GM21825 (cell line): Measurements from ENCODE around the gene UNC5C.

Source experiments
- ATAC-seq: cut with Tn5 transposase; IDR thresholded peaks from one replicate; pipeline ENCODE4 v1.9.1; 2021; ENCODE audit warnings: mild to moderate bottlenecking, moderate library complexity; ENCODE audit not compliant: unreplicated experiment

The UNC5C gene

DNA sequence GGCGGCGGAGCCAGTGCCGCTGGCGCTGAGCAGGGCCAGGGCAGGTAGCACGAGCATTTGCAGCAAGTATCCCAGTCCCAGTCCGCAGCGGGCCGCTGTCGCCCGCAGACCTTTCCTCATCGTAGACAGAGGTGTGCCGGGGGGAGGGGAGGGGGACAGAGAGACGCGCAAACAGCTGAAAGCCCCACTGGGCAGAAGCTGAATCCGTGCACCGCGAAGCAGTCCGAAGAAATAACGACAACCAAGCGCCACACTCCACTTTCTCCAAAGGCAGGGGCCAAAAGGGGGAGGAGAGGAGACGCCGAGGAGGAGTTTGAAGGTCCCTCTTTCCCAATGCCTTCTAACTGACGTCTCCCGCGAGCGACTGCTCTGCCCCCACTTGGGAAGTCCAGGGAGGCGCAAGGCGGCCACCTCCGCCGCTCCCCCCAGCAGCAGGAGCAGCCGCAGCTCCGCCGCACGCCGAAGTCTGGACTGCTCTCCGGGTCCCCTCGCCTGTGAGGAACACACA, at the start of gene UNC5C:
Gene UNC5C (minus strand): TSS at position 236 of the 508 bp plus-strand sequence.
- ATAC-seq: no peak

DNA sequence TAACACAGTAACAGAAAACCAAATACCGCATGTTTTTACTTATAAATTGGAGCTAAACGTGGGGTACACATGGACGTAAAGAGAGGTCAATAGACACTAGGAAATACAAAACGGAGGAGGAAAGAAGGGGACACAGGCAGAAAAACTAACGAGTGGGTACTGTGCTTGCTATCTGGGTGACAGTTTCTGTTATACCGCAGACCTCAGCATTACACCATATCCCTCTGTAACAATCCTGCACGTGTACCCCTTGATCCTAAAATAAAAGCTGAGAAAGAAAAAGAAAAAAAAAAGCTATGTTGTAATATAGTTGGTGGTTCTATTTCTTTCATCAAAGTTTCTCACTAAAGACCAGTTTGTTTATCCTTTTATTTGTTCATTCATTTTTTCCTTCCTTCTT, 47.9 kb upstream of the UNC5C start:
- no peak for ATAC-seq

GRCh38 chr4:95594629-95595028, 45.9 kb upstream of the UNC5C start:
- no peak for ATAC-seq

DNA sequence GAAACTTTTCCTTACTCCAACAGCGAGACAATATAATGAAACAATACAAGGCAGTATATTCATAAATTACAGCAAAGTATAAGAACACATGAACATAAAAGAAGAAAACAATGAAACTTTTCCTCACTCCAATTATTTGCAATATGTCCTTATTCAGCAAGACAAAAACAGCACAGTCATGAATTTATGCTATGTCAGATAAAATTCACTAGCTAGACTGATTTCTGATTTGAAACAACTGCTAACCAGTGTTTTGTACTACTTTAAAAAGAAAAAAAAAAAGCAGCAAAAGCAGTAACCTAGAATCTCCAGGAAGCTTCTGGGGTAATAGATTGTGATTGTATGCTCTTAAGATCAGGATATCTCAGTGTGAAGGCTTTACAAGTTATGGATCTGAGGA, 45.2 kb upstream of the UNC5C start:
- ATAC-seq: no peak

GRCh38 chr4:95591278-95591677, 42.5 kb upstream of the UNC5C start:
- no peak for ATAC-seq

GRCh38 chr4:95590615-95591014, 41.8 kb upstream of the UNC5C start:
- ATAC-seq: no peak

DNA sequence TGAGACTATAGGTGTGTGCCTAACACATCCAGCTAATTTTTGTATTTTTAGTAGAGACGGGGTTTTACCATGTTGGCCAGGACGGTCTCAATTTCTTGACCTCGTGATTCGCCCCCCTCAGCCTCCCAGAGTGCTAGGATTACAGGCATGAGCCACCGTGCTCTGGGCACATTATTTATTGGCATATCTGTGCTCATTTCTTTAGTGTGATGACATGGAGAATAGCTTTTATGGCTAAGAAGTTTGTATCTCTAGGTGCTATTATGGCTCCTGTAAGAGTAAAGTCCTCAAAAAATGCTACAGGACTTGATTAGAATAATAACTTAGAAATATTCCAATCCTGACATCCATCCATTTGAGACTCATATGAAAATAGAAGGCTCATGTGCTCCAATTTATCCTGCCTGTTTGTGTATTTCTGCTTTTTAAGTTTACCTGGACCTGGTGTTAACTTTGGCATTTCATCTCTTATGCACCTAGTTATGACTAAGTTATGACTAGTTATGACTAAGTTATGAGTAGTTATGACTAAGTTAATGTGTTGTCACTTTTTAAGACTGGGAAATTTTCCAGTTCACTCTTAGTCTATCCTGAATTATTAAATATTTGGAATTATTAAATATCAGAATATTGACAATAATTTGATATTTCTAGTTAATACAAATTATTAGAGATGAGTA, 36.4 kb upstream of the UNC5C start:
- no peak for ATAC-seq

DNA sequence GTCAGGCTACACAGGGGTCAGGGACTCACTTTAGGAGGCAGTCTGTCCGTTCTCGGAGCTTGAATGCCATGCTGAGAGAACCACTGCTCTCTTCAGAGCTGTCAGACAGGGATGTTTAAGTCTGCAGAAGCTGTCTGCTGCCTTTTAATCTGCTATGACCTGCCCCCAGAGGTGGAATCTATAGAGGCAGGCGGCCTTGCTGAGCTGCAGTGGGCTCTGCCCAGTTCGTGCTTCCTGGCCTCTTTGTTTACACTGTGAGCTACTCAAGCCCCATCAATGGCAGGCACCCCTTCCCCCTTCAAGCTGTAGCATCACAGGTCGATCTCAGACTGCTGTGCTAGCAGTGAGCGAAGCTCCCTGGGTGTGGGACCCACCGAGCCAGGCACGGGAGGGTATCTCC, 31.5 kb upstream of the UNC5C start:
- ATAC-seq: no peak

- ATAC-seq: no peak
Observed at GRCh38 chr4:95572304-95572991, 23.7 kb upstream of the UNC5C start.

- ATAC-seq: no peak
Observed at GRCh38 chr4:95571577-95571976, 22.8 kb upstream of the UNC5C start.

DNA sequence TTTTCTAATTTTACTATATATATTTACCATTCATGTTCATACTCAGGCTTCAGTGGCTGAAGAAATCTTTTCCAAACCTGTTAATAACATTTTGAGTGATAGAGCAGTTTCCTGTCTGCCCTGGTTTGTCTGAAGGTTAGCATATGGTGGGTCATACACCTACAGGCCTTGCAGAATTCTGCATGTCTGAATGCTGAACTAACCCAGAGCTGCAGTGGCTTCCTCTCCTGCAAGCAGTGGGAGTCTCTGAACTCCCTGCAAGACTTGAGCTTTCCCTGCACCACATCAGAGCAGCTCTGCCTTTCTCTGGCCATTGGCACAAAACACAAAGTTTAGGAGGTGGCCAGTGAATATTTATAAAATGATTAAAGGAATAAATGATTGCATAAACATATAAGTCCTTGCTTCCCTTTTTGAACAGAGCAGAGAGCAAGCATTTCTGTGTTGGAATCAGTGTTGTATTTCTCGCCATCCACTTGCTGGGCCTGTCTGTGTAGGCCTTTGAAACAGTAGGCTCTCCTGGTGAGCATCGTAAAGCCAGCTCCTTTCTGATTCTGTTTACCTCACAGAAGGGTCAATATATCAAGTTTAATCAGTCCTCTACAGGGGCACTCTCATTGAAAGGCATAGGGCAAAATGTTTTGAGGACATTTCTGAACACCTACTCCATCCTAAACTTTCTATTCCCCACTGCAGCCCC, 15.0 kb upstream of the UNC5C start:
- ATAC-seq: no peak

DNA sequence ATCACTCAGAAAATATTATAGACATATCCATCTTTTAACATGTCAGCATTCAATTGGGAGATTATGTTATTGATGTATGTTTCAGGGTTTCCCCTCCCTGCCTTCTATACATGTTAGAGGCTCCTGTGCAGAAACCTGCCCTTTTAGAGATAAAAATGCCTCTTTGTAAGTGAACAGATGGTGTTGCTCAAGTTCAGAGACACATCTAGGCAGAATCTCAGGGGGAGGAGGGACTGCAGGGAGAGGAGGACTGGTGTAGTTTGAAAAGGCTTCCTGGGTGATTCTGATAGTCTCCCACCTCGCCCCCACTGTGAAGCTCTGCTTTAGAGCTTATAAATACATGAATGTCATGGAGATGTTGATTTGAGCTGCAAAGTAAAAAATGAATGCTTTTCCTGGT, 12.0 kb upstream of the UNC5C start:
- ATAC-seq: no peak

- ATAC-seq: no peak
Observed at GRCh38 chr4:95556207-95556859, 7.6 kb upstream of the UNC5C start.

DNA sequence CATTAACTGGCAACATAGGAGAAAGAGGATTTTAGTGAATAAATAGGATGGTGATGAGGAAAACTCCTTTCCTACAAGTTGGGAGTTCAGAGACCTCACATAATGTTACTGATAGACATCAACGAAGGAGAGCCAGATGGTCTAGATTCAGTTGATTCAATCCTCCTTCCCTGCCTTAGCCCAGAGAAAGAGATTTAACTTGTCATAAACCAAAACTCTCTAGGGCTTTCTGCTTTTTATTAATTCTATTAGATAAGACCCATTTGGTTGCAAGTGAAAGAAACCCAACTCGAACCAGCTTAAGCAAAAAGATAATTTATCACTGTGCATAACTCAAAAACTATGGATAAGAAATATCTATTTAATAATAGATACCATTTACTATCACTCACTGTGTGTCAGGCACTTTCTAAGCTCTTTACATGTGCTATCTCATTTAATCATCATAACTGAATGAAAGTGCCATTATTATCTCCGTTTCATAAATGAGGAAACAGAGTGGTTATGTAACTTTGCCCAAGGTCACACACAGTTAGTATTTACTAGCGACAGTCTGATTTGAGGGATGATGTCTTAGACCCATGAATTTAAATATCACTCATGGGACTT, 4.3 kb upstream of the UNC5C start:
- no peak for ATAC-seq

GRCh38 chr4:95551653-95552052, 2.9 kb upstream of the UNC5C start:
- no peak for ATAC-seq

DNA sequence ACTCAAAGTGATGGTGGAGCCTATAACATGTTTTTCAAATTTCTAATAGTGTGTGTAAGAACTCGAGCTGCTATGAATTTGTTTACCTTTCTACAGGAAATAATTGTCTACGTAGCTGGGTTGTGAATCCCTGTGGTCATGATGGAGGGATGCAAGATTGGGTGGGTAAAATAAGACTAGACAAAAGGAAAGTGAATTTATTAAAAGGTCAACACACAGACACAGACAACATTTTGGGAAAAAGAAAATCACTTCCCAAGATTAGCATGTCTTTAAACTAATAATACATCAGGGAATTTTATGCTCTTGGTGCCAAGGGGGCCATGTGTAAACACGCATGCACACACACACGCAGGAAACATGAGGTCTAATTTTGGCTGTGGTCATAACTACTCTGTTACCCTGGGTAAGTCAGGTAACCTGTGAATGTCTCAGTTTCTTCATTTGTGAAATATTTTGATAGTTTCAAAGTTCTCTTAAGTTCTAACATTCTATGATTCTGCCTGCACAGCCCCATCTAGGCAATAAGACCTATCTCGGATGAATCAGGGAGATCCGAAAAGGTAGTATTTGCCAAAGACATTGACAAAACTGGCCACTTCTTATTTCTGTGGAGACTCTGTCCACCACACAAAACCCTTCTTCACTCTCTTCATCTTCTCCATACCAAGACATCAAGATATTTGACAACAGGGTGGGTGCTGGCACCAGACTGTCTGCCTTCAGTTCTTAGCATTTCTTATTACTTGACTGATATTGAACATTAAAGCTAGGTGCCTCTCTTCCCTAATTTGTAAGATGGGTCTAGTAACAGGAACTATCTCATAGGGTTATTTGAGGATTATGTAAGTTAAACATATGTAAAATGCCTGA, 1.6 kb upstream of the UNC5C start:
- ATAC-seq: no peak

DNA sequence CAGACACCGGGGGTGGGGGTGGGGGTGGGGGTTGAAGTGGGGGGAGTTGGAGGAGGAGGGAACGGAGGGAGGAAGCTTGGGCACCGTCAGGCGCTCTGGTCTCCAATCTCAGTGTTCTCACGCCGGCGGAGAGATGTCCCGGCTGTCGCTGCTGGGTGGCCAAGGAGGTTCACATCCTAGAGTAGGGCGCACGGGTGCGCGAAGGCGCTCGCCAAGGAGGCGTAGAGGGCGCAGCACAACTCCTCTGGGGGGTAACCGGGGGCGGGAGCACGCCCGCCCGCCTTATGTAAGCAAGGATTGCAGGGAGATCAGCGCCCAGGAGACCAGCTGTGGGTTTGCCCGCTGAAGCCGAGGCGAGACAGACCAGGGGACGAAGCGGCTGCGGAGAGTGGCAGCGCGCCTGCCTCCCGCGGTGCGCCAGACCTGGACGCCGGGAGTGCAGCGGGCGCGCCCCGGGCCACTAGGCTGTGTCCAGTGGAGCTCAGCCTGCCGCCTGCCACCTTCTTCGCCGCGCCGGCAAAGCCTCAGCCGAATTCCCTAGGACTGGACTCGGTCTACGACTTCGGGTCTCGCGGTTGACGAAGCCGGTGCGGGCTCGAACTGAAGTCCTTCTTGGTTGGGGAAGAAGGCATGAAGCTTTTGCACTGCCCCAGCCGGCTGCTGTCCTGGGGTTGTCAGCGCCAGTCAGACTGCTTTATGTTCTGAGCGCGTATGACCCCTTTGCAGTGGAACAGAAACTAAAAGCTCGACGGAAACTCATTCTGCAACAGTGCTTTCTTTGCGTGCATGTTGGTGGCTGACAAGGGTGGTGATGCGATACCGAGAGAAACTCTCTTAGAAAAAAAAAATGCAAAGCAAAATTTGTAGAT, 707 bp upstream of the UNC5C start:
- ATAC-seq: peak; percentile 93

DNA sequence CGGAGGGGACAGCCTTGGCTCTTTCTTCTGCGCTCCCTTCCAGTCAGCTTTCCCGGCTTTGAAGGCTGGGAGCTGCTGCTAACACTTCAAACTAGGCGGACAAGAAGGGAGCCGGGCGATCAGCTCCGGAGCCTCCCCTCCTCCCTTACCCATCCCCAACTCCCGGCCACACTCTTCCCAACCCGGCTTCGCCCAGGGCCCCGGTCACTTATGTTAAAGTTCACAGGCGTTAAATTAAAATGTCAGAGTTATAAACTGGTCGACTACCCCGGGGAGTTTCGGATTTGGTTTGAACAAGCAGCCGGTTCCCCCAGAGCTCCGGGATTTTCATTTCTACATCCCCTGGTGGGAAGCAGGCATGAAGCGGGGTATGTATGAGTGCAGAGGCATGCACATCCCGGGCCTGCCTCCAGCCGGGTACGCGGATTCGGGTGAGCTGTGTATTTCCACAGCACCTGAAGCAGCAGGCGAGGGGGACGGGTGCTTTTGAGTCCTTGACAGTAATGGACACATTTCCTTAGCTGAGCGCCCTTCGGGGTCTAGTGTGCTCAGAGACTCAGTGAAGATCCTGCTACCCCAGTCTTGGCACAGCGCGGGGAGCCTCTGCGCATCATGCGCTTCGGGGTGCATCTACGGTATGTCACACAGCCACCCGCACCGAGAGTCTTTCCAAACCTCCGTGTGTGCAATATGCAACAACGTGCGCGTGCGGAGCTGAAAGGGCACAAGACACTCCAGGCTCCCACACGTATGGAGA, 880 bp downstream of the UNC5C start:
- ATAC-seq: no peak
